ENCODE results near the gene TMEM212. TPM values are rescaled to one million over a fixed set of nuclear protein-coding genes. Genes with fewer than 3 reads are reported as not detected.

TMEM212 gene
- total and polyA plus RNA-seq, 2 experiments from 2014 or later = not detected

- peak overlapping the region; percentile 41 for H3K4me2 ChIP-seq (ENCODE audit: unreplicated experiment)
- no peak overlapping the region for H2AFZ ChIP-seq
- H3K79me2 ChIP-seq (ENCODE audit: insufficient read depth) = no peaks in the 10 kb centered on the region
- H3K9ac ChIP-seq = peak overlapping the region; percentile 48; the same call in 1 of the 2 replicates
- peak overlapping the region; percentile 88 for H3K27ac ChIP-seq
- H3K9me2 ChIP-seq (ENCODE audit: insufficient read depth) = no peaks in the 10 kb centered on the region; the same call in 1 of the 2 replicates
- H3K36me3 ChIP-seq (ENCODE audit: low read depth) = no peaks in the 10 kb centered on the region
- in situ Hi-C loops (cut with MboI) = no loop called here
- WGBS, 2 experiments (ENCODE audit: low coverage in 1 of 2, low lambda C conversion rate in 2 of 2, missing lambda C conversion rate in 2 of 2) = 92 to 96% methylated on average over 4 of the region's 4 CpGs
- peak; percentile 50 for DNase-seq
- H3K4me3 ChIP-seq = 0 out of 2 replicates have a peak overlapping the region, but pooled peaks have one; percentile 26
- peaks cover 53% of the 10 kb centered on the region for H3F3A ChIP-seq (ENCODE audit: insufficient read depth)
- H3K9me3 ChIP-seq (ENCODE audit: low read depth) = no peaks in the 10 kb centered on the region
- no peaks in the 10 kb centered on the region for H3K27me3 ChIP-seq (replicated peaks; ENCODE audit: insufficient read depth)
- no peaks in the 10 kb centered on the region for H4K20me1 ChIP-seq (ENCODE audit: insufficient read depth)
- H3K4me1 ChIP-seq (ENCODE audit: insufficient read depth) = peaks cover 58% of the 10 kb centered on the region
- TF ChIP-seq EZH2phosphoT487 (IDR thresholded peaks at IDR 0.05; ENCODE audit: insufficient read depth, low read depth) = no peak
- no peak for TF ChIP-seq EZH2 (IDR thresholded peaks at IDR 0.05; ENCODE audit: insufficient read depth, poor library complexity, severe bottlenecking)
These were observed 32.8 kb downstream of the TMEM212 start for GRCh38 chr3:171875923-171876412.

GRCh38 chr3:171876680-171877147, 33.6 kb downstream of the TMEM212 start:
- Histone ChIP-seq H3K4me1 (ENCODE audit: insufficient read depth) (peaks cover 58% of the 10 kb centered on the region), H3K79me2 (ENCODE audit: insufficient read depth) (no peaks in the 10 kb centered on the region), H3F3A (ENCODE audit: insufficient read depth) (peaks cover 53% of the 10 kb centered on the region), H3K9ac (peak overlapping the region; percentile 48), H4K20me1 (ENCODE audit: insufficient read depth) (no peaks in the 10 kb centered on the region), H3K27me3 (replicated peaks; ENCODE audit: insufficient read depth) (no peaks in the 10 kb centered on the region), H3K9me3 (ENCODE audit: low read depth) (no peaks in the 10 kb centered on the region), H3K36me3 (ENCODE audit: low read depth) (no peaks in the 10 kb centered on the region), H3K4me2 (ENCODE audit: unreplicated experiment) (peak overlapping the region; percentile 41), H3K9me2 (ENCODE audit: insufficient read depth) (no peaks in the 10 kb centered on the region; the same call in 1 of the 2 replicates), H3K4me3 (peak overlapping the region; percentile 26; the same call in 1 of the 2 replicates), H2AFZ (no peak overlapping the region), H3K27ac (peak overlapping the region; percentile 88)
- TF ChIP-seq EZH2phosphoT487 (IDR thresholded peaks at IDR 0.05; ENCODE audit: insufficient read depth, low read depth) = 0 out of 2 replicates have a peak, but pooled peaks have one; percentile 70
- no peak for TF ChIP-seq EZH2 (IDR thresholded peaks at IDR 0.05; ENCODE audit: insufficient read depth, poor library complexity, severe bottlenecking)
- DNase-seq = peak; percentile 92
- in situ Hi-C loops (cut with MboI) = no loop called here
- WGBS, 2 experiments (ENCODE audit: low coverage in 1 of 2, low lambda C conversion rate in 2 of 2, missing lambda C conversion rate in 2 of 2) = 0 to 3% methylated on average over 5 of the region's 5 CpGs

- Histone ChIP-seq H3K9ac (no peak overlapping the region), H3F3A (ENCODE audit: insufficient read depth) (peaks cover 44% of the 10 kb centered on the region), H3K79me2 (ENCODE audit: insufficient read depth) (no peaks in the 10 kb centered on the region), H3K4me1 (ENCODE audit: insufficient read depth) (peaks cover 51% of the 10 kb centered on the region), H4K20me1 (ENCODE audit: insufficient read depth) (no peaks in the 10 kb centered on the region), H3K4me3 (no peak overlapping the region), H3K9me3 (ENCODE audit: low read depth) (no peaks in the 10 kb centered on the region), H3K27me3 (replicated peaks; ENCODE audit: insufficient read depth) (no peaks in the 10 kb centered on the region), H3K36me3 (ENCODE audit: low read depth) (no peaks in the 10 kb centered on the region), H2AFZ (no peak overlapping the region; the same call in 1 of the 2 replicates), H3K9me2 (ENCODE audit: insufficient read depth) (no peaks in the 10 kb centered on the region), H3K4me2 (ENCODE audit: unreplicated experiment) (no peak overlapping the region), H3K27ac (peak overlapping the region; percentile 34)
- peak; percentile 53 for DNase-seq
- no peak for TF ChIP-seq EZH2phosphoT487 (IDR thresholded peaks at IDR 0.05; ENCODE audit: insufficient read depth, low read depth)
- TF ChIP-seq EZH2 (IDR thresholded peaks at IDR 0.05; ENCODE audit: insufficient read depth, poor library complexity, severe bottlenecking) = no peak
- in situ Hi-C loops (cut with MboI) = no loop called here
- WGBS, 2 experiments (ENCODE audit: low coverage in 1 of 2, low lambda C conversion rate in 2 of 2, missing lambda C conversion rate in 2 of 2) = 87% methylated on average over 4 of the region's 4 CpGs
These were observed 35.5 kb downstream of the TMEM212 start for GRCh38 chr3:171878461-171879225.

GRCh38 chr3:171879472-171879871, 36.3 kb downstream of the TMEM212 start:
- Histone ChIP-seq H3K79me2 (ENCODE audit: insufficient read depth) (no peaks in the 10 kb centered on the region), H3K9me3 (ENCODE audit: low read depth) (no peaks in the 10 kb centered on the region), H3K36me3 (ENCODE audit: low read depth) (no peaks in the 10 kb centered on the region), H3K27ac (no peak overlapping the region), H3K4me3 (no peak overlapping the region), H3K9me2 (ENCODE audit: insufficient read depth) (no peaks in the 10 kb centered on the region), H3K4me1 (ENCODE audit: insufficient read depth) (peaks cover 45% of the 10 kb centered on the region), H3K4me2 (ENCODE audit: unreplicated experiment) (no peak overlapping the region), H3K27me3 (replicated peaks; ENCODE audit: insufficient read depth) (no peaks in the 10 kb centered on the region), H2AFZ (no peak overlapping the region), H4K20me1 (ENCODE audit: insufficient read depth) (no peaks in the 10 kb centered on the region), H3K9ac (no peak overlapping the region), H3F3A (ENCODE audit: insufficient read depth) (peaks cover 37% of the 10 kb centered on the region)
- in situ Hi-C loops (cut with MboI) = no loop called here
- WGBS, 2 experiments (ENCODE audit: low coverage in 1 of 2, low lambda C conversion rate in 2 of 2, missing lambda C conversion rate in 2 of 2) = 85 to 87% methylated on average over 3 of the region's 3 CpGs
- no peak for TF ChIP-seq EZH2phosphoT487 (IDR thresholded peaks at IDR 0.05; ENCODE audit: insufficient read depth, low read depth)
- TF ChIP-seq EZH2 (IDR thresholded peaks at IDR 0.05; ENCODE audit: insufficient read depth, poor library complexity, severe bottlenecking) = no peak
- no peak for DNase-seq

Data from GM23248 (cell line).